ENCODE measurements around the gene KIRREL2.
"Not testable (repeated sequence)": the region's sequence is repeated elsewhere in the genome, so short reads cannot be mapped to it uniquely, and the experiment has no call there.

KIRREL2 gene

DNA sequence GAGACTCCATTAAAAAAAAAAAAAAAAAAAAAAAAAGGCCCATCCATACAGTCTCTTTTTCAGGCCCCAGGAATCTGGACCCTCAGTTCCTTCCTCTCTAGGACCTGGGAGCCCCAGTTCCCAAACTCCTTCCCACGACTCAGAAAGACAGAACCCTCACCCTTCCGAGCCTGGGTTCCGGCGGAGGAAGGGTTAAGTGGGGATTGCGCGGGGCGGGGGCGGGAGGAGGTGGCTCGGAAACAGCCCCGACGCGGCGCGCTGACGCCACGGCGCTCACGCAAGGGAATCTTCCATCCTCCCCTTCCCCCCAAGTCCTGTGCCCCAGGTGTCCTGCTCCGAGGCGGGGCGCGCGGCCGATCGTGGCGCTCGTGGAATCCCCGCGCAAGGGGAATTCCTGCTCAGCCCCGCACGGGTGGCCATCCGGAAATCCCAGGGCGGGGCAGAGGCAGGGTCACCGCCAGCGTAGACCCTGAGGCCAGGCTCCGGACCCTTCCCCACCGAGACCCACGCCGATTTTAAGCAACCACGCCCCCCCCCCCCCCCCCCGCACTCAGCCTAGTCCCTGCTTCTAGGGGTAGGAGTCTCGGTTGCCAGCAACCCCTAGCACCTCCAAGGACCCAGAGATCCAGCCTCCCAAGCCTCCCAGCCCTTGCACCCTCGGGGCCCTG, 43.0 kb downstream of the KIRREL2 start:
- DNase-seq = peak; percentile 18

DNA sequence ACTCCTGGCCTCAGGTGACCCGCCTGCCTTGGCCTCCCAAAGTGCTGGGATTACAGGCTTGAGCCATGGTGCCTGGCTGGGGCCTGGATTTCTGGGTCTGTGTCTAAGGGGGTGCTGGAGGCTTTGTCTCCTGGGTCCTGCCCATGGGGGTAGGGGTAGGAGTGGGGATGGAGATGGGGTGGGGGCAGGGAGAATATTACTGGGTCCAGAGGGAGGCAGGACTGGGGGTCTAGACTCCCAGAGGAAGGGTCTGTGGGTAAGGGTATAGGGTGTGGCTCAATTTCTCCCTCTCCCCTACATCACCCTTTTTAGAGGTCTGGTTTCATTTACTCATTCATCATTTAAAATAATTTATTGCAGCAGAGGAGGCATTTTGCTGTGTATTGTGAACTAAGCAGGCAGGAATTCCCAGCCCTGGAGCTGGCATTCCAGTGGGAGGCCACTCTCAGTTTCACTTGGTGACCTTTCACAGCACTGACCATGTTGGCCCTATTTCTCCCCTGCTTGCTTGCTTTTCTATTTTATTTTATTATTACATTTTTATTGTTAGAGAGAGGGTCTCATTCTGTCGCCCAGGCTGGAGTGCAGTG, 44.4 kb downstream of the KIRREL2 start:
- DNase-seq = no peak

DNA sequence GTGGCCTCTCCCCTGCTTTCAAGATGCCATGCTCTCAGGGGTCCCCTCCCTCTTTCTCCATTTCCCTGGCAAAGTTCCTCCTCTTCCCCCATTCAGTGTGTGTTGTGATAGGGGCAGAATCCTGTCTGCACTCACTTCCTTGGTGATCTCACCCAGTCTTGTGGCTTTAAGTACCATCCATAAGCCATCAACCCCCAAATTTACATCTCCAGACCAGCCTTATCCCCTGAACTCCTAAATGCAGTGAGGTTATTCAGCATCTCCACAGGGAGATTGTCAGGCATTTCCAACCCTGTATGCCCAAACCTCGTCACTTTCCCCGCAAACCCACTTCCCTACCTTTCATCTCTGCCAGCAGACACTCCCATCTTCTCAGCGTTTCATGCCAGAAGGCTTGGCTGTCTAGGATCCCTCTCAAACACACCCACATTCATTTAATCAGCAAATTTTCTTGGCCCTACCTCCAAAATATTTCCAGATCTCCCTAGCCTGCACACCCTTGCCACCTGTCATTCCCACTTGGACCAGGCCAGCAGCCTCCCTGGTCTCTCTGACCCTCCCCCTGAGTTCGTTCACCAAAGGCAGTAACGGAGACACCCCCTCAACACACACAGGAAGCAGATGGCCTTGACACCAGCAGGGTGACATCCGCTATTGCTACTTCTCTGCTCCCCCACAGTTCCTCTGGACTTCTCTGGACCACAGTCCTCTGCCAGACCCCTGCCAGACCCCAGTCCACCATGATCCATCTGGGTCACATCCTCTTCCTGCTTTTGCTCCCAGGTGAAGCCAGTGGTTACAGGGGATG, 45.3 kb downstream of the KIRREL2 start, which contains the start of gene HCST:
Gene HCST, plus strand, starts transcription at position 676 of the 808 bp plus-strand sequence. Its CDS starts 65 bp downstream, at position 741.
- DNase-seq = no peak

DNA sequence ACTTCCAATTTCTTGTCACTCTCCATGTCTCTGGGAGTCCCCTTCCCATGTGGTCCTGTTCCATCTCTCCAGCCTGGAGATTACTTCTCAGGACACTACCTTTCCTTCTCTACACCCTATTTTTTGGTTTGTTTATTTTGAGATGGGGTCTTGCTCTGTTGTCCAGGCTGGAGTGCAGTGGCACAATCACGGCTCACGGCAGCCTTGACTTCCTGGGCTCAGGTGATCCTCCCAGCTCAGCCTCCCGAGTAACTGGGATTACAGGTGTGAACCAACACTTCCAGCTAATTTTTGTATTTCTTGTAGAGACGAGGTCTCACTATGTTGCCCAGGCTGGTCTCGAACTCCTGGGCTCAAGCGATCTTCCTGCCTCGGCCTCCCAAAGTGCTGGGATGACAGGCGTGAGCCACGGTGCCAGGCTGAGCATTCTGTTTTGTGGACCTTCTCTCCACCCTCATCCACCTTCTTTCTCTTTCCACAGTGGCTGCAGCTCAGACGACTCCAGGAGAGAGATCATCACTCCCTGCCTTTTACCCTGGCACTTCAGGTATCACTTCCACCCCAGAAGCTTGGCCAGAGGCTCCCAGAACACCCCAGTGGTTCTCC, 46.3 kb downstream of the KIRREL2 start:
- no peak for DNase-seq

DNA sequence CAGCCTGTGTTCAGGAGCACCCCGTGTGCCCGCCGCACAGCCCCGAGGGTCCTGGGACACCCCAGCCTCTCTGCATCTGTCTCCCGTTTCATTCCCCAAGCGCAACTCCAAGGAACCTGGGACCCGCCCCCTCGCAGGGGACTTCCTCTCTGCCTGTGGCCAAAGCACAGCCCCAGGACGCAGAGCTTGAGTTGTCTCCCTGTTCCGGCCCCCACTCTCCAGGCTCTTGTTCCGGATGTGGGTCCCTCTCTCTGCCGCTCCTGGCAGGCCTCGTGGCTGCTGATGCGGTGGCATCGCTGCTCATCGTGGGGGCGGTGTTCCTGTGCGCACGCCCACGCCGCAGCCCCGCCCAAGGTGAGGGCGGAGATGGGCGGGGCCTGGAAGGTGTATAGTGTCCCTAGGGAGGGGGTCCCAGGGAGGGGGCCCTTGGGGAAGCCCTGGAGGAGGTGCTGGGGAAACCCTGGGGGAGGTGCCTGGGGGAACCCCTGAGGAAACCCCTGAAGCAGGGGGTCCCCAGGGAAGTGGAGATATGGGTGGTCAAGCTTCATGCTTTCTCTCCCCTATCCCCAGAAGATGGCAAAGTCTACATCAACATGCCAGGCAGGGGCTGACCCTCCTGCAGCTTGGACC, 47.0 kb downstream of the KIRREL2 start:
- peak; percentile 85 for DNase-seq

DNA sequence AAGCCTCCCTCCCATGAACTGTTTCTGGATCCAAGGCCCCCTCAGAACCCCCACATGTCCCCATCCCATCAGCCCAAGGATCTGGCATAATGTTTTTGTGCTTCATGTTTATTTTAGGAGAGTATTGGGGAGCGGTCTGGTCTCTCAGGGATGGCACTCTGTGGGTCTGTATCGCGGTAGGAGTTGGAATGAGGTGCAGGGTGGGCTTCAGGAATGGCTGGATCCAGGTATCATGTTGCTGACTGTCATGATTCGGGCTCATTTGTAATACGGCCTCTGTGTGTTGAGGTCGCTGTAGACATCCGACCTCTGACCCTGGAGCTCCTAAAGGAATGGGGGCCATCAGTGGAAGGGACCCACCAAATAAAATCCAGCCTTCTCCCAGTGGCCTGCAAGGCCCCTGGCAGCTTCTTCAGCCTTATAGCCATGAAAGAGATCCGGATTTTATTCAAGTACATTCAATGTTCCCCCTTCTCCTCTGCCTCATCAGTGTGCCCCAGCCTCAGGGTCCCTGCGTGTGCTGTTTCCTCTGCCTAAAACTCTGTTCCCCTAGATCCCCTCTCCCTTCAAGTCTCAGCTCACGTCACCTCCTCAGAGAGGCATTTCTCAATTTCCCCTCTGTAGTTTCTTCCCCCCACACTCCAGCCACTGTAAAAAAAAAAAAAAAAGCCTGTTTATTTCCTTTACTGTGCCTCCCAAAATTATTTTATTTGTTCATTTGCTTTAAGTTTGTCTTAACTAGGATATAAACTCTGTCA, 47.8 kb downstream of the KIRREL2 start:
- DNase-seq = no peak

DNA sequence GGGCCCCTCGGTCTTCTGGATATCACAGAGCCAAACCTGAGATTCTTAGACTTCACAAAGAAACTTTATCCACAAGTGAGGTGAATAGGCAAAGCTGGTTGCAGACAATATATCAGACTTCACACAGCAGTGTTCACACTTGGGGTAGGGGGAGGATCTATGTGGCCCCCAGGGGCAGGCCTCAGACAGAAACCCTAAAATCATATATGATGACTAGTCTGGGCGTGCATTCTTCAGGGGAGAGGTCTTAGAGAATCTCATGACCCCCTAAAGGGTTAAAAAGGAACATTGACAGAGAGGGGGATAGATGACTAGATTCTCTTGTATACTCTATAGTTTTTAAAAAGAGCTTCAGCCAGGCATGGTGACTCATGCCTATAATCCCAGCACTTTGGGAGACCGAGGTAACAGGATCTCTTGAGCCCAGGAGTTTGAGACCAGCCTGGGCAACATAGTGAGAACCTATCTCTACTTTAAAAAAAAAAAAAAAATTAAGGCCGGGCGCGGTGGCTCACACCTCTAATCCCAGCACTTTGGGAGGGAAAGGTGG, 48.5 kb downstream of the KIRREL2 start:
- DNase-seq = no peak

DNA sequence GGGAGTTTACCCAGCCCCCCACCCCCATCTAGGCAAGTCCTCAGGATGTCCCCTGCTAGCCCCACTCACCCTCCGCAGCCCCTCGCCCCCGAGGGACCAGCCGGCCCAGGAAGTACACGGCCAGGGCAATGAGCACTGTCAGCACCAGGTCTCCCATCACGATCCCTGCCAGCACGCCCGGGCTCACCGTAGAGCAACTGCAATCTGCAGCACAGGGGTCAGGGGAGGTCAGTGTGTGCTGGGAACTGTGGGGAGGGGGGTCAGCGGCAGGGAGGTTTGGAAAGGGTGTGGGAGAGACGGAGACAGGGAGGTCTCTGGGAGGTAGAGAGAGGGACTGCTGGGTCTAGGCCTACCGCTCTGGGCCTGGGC, 50.6 kb downstream of the KIRREL2 start:
- no peak for DNase-seq

DNA sequence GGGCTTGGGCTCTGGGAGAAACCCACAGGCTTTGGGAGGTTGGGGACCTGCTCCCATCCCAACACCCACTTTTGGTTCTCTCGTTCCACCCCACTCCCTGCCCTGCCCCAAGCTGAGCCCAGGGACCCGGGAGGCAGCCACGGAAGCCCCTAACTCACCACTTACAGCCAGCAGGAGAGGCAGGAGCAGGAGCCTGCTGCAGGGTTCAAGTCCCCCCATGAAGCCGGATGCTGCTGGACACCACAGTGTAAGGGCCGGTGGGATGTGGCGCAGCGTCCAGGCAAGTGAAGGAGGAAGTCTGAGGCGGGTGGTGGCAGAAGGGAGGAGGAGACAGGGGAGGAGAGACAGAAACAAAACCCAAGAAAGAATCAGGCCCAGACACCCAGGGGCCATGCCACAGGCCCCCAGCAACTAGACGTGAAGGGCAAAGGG, 51.3 kb downstream of the KIRREL2 start, which contains the start of gene TYROBP:
Gene TYROBP, minus strand, starts transcription at position 286 of the 432 bp plus-strand sequence. Its CDS starts 67 bp downstream, at position 219.
- no peak for DNase-seq

DNA sequence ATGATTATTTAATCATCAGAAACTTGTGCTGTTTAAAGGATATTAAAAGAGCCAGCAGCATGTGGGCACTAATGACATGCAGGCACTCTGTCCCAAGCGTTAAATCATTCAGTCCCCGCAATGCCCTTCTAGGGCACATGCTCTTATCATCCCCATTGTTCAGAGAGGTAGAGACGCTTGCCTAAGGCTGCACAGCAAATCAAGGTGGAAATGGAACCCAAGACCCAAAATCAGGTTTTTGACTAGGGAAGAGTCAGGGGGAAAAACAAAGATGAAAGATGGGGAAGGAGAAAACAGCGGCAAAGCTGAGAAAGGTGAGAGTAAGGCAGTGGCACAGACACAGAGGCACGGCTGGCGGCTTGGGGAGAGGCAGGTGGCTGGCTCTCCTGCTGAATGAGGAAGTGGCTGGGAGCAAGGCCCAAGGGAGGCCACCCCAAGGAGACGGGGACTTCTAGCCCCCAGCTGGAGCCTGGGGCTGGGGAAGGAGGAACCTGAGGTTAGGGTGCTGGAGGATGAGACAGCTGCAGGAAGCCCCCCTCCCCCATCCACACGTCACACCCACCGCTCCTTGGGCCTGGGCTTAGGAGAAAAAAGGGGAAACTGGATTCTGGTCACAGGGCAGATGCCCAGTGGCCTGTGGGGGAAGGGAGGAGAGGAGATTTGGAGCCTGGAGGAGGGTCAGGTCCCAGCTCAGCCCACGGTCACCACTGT, 52.4 kb downstream of the KIRREL2 start:
- peak; percentile 90 for DNase-seq

DNA sequence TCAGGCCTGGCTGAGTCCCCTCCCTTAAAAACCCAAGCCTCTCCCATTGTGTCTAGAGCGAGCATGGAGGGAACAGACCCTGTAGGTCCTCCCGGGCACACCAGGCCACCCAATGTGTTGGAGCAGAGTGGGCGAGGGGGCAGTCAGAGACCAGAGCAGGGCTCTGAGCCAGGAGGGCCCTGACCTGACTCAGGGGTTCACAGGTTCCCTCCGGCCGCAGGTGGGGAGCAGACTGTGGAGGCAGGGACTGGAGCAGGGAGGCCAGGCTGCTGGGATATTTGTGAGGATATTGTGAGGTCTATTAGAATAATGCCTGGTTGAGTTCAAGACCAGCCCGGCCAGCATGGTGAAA, 52.9 kb downstream of the KIRREL2 start:
- no peak for DNase-seq

DNA sequence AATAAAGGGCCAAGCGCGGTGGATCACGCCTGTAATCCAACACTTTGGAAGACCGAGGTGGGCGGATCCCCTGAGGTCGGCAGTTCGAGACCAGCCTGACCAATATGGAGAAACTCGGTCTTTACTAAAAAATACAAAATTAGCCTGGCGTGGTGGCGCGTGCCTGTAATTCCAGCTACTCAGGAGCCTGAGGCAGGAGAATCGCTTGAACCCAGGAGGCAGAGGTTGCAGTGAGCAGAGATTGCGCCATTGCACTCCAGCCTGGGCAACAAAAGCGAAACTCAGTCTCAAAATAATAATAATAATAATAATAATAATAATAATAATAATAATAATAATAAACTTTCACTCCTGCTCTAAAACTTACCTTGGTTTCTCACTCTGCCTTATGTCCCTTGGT, 53.6 kb downstream of the KIRREL2 start:
- not testable (repeated sequence) for DNase-seq

DNA sequence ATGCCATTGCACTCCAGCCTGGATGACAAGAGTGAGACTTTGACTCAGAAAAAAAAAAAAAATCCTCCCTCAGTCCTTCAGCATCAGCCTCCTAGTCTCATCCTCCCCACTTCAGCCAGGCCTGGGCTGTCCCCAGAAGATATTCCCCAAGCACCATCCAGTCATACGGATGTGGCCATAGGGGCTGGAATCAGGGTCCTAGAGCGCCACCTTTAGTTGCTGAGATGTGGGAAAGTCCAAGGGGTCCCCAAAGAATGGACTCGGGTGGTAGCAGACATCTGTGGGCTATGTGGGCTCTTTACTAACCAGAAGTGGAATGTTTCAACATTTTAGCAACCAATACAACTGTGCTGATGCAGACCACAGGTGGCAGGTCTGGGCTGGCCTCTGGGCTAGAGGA, 54.5 kb downstream of the KIRREL2 start:
- no peak for DNase-seq

DNA sequence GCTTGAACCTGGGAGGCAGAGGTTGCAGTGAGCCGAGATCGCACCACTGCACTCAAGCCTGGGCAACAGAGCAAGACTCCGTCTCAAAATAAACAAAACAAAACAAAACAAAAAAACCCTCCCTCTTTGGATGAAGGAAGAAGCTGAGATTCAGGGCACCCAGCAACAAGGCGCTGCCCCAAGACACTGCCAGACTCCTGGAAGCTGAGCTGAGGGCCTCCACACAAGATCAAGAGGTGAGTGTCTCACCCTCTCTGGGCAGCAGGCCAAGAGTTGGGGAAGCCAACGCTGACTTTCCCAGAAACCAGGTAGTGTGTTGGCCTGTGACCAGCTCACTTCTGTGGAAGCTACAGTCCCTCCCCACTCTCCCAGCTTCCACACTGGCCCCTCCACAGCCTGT, 55.1 kb downstream of the KIRREL2 start:
- DNase-seq = no peak

DNA sequence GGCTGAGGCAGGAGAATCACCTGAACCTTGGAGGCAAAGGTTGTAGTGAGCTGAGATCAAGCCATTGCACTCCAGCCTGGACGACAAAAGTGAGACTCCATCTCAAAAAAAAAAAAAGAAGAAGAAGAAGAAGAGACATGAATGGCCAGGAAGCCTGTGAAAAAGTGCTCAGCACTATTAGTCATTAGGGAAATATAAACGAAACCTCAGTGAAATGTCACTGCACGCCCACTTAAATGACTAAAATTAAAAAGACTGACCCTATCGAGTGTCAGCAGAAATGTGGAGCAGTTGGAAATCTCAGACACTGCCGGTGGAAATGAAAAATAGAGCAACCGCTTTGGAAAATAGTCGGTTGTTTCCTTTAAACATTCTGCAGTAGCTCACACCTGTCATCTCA, 56.9 kb downstream of the KIRREL2 start:
- DNase-seq = no peak

DNA sequence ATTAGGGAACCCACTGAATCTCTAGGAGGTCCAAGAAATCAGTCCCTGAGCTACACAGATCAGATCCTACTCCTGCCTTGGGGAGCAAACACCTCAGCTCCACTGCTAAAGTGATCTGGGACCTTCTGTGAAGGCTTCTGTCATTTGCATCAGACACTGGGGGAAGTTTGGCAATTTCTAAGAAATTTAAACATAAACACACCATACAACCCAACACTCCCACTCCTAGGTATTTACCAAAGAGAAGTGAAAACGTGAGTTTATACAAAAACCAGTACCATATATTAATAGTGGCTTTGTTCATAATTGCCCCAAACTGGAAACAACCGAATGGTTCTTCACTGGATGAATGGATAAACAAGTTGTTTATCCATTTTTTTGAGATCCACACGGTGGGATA, 58.7 kb downstream of the KIRREL2 start:
- DNase-seq = no peak
